Dendritic cell treated with granulocyte-macrophage colony-stimulating factor and Interleukin-4, amounts not matched to agents 40 ng/mL and 50 ng/mL, for 4 days (primary cell): ENCODE measurements around the gene FSTL4.
"Not testable (repeated sequence)": the region's sequence is repeated elsewhere in the genome, so short reads cannot be mapped to it uniquely, and the experiment has no call there.

Experiments used
- H3K27ac Mint-ChIP-seq: one replicate; pipeline ENCODE4 v1.8.0; 2022; ENCODE audit warnings: mild to moderate bottlenecking, mixed read lengths
- H3K27me3 Mint-ChIP-seq: one replicate; pipeline ENCODE4 v1.8.0; 2022; ENCODE audit warnings: mild to moderate bottlenecking, mixed read lengths
- H3K36me3 Mint-ChIP-seq: one replicate; pipeline ENCODE4 v1.8.0; 2022; ENCODE audit warnings: low read depth, mixed read lengths
- H3K4me1 Mint-ChIP-seq: one replicate; pipeline ENCODE4 v1.8.0; 2022; ENCODE audit warnings: low read depth, mixed read lengths
- H3K4me3 Mint-ChIP-seq: one replicate; pipeline ENCODE4 v1.8.0; 2022; ENCODE audit warnings: mild to moderate bottlenecking, moderate library complexity, mixed read lengths
- H3K9me3 Mint-ChIP-seq: one replicate; pipeline ENCODE4 v1.8.0; 2022; ENCODE audit warnings: mixed read lengths
- intact Hi-C: fragments of 100-400 bp; cut with micrococcal nuclease; formaldehyde crosslinking; loops from one replicate; pipeline ENCODE4 v1.15.0; 2022

Gene FSTL4

GRCh38 chr5:133199417-133200178 is 412.7 kb downstream of the FSTL4 start:
- H3K27me3 Mint-ChIP-seq = no peaks in the 10 kb centered on the region
- no peaks in the 10 kb centered on the region for H3K36me3 Mint-ChIP-seq
- H3K9me3 Mint-ChIP-seq = peaks cover 11% of the 10 kb centered on the region
- H3K4me1 Mint-ChIP-seq = no peaks in the 10 kb centered on the region
- H3K27ac Mint-ChIP-seq = no peak overlapping the region
- no peak overlapping the region for H3K4me3 Mint-ChIP-seq
- intact Hi-C loops = no loop called here

- Mint-ChIP-seq H3K36me3 (no peaks in the 10 kb centered on the region), H3K4me1 (no peaks in the 10 kb centered on the region), H3K9me3 (peaks cover 11% of the 10 kb centered on the region), H3K4me3 (no peak overlapping the region), H3K27ac (no peak overlapping the region), H3K27me3 (no peaks in the 10 kb centered on the region)
- intact Hi-C loops = no loop called here
Observed at GRCh38 chr5:133198511-133198910, 413.8 kb downstream of the FSTL4 start.

DNA sequence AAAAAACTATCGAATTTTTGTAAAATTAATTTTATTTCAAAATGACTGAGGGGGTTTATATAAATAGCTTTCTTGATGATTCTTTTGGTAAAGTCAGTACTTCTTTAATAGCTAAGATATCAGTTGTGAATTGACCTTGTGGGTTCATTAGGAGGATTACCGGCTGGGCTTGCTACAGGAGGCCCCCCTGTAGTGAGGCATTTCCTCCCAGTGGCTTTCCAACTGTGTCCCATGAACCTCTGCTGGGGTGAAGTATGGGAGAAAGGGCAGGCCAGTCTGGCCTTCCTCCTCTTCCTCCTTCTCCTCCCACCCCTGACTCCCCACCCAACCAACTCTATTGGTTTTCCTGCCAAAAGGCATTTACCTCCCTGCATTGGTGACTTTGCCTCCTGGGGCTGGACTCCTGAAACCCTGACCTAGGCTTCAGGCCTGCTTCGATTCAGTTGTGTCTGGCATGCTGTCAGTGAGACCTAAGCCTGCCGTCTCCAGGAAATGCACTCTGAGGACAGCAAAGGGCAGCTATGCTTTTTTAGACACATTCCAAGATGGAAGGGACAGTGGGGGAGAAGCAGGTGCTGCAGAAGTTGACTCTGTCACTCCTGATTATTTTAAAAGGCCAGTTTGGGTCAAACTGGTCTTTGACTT is 415.8 kb downstream of the FSTL4 start:
- intact Hi-C loops = no loop called here
- H3K9me3 Mint-ChIP-seq = peaks cover 1% of the 10 kb centered on the region
- H3K4me1 Mint-ChIP-seq = peaks cover 4% of the 10 kb centered on the region
- no peak overlapping the region for H3K4me3 Mint-ChIP-seq
- H3K36me3 Mint-ChIP-seq = no peaks in the 10 kb centered on the region
- H3K27me3 Mint-ChIP-seq = no peaks in the 10 kb centered on the region
- H3K27ac Mint-ChIP-seq = no peak overlapping the region

DNA sequence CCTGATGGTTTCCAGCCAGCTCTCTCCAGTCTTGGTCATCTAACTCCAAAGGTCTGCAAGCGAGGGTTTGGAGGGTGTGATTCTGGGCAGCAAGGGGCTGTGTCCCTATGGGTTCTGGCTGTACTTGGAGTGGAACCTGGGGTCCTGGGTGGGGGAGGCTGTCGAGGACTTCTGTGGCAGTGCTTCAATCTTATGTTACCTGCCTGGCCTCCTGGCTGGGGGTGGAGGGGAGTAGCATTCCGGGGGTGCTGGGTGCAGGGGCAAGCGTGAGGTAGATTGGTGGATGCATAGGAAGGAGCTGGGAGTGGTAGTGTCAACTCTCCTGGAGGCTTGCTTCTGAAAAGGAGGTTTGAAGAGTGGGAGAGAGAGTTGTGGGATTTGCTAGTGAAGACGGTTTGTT is 417.1 kb downstream of the FSTL4 start:
- Mint-ChIP-seq H3K4me1 (peaks cover 4% of the 10 kb centered on the region), H3K9me3 (no peaks in the 10 kb centered on the region), H3K4me3 (no peak overlapping the region), H3K36me3 (no peaks in the 10 kb centered on the region), H3K27ac (no peak overlapping the region), H3K27me3 (no peaks in the 10 kb centered on the region)
- intact Hi-C loops = no loop called here

DNA sequence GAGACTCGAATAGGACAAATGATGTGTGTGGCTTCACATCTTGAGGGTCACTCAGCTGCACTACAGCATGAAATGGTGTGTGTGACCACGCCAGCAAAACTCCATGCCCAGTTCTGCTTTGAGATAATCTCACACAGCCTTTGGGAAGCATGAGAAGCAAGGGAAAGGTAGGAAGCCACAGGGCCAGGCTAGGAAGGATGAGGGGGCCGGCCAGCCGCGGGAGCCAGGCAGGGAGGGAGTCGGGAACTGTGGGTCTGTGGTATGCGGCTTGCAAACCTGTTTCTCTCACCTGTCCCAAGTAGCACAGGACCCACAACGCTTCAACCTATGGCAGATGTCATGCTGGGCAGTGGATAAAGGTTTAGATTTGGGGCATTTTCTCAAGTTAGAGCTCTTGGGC is 418.5 kb downstream of the FSTL4 start:
- H3K27ac Mint-ChIP-seq = no peak overlapping the region
- intact Hi-C loops = no loop called here
- no peak overlapping the region for H3K4me3 Mint-ChIP-seq
- no peaks in the 10 kb centered on the region for H3K27me3 Mint-ChIP-seq
- H3K36me3 Mint-ChIP-seq = no peaks in the 10 kb centered on the region
- peaks cover 4% of the 10 kb centered on the region for H3K4me1 Mint-ChIP-seq
- H3K9me3 Mint-ChIP-seq = no peaks in the 10 kb centered on the region

GRCh38 chr5:133192716-133193115 is 419.6 kb downstream of the FSTL4 start:
- H3K27me3 Mint-ChIP-seq = no peaks in the 10 kb centered on the region
- H3K4me1 Mint-ChIP-seq = peaks cover 4% of the 10 kb centered on the region
- H3K4me3 Mint-ChIP-seq = no peak overlapping the region
- intact Hi-C loops = no loop called here
- no peaks in the 10 kb centered on the region for H3K9me3 Mint-ChIP-seq
- no peak overlapping the region for H3K27ac Mint-ChIP-seq
- H3K36me3 Mint-ChIP-seq = no peaks in the 10 kb centered on the region

DNA sequence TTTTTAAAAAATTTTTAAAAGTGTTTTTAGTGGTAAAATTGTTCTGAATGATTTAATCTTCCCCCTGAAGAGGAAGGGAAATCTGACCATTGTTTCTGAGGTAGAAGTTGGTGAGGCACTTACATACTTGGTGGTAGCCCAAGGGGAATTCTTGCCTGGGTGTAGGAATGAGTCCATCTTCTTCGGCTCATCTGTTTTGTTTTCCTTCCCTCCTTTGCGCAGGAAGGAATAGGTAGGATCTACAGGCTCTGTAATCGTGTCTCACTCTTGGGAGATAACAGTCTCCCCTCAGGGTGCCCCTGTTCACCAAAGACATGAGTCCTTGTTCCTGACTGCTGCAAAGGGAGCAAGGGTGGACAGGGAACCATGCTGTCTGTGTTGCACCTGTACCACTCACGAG is 422.5 kb downstream of the FSTL4 start:
- Mint-ChIP-seq H3K4me1 (peaks cover 4% of the 10 kb centered on the region), H3K4me3 (no peak overlapping the region), H3K27ac (no peak overlapping the region), H3K36me3 (no peaks in the 10 kb centered on the region), H3K27me3 (no peaks in the 10 kb centered on the region), H3K9me3 (no peaks in the 10 kb centered on the region)
- intact Hi-C loops = no loop called here

- Mint-ChIP-seq H3K9me3 (no peaks in the 10 kb centered on the region), H3K4me1 (no peaks in the 10 kb centered on the region), H3K27ac (no peak overlapping the region), H3K27me3 (no peaks in the 10 kb centered on the region), H3K36me3 (no peaks in the 10 kb centered on the region), H3K4me3 (no peak overlapping the region)
- intact Hi-C loops = no loop called here
Observed at GRCh38 chr5:133179405-133179804, 432.9 kb downstream of the FSTL4 start.

- H3K4me1 Mint-ChIP-seq, H3K27me3 Mint-ChIP-seq, intact Hi-C loops, H3K27ac Mint-ChIP-seq, H3K4me3 Mint-ChIP-seq, H3K36me3 Mint-ChIP-seq: not testable (repeated sequence)
- peaks cover 33% of the 10 kb centered on the region for H3K9me3 Mint-ChIP-seq
Observed at GRCh38 chr5:133170756-133171387, 441.5 kb downstream of the FSTL4 start.

DNA sequence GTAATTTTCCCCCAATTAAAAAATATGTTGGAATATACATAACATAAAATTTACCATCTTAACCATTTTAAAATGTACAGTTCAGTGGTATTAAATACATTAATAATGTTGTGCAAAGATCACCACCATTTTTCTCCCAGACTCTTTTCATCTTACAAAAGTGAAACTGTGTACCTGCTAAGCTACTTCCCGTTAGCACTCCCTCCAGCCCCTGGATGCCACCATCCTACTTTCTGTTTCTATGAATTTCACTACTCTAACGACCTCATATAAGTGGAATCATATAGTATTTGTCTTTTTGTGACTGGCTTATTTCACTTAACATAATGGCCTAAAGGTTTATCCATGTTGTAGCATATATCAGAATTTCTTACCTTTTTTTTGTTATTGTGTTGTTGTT is 447.6 kb downstream of the FSTL4 start:
- intact Hi-C loops = no loop called here
- Mint-ChIP-seq H3K36me3 (no peaks in the 10 kb centered on the region), H3K4me3 (no peak overlapping the region), H3K27me3 (peaks cover 2% of the 10 kb centered on the region), H3K4me1 (no peaks in the 10 kb centered on the region), H3K27ac (no peak overlapping the region), H3K9me3 (peaks cover 28% of the 10 kb centered on the region)

- no peaks in the 10 kb centered on the region for H3K36me3 Mint-ChIP-seq
- H3K4me3 Mint-ChIP-seq = no peak overlapping the region
- intact Hi-C loops = no loop called here
- H3K27me3 Mint-ChIP-seq = peaks cover 2% of the 10 kb centered on the region
- no peaks in the 10 kb centered on the region for H3K4me1 Mint-ChIP-seq
- no peak overlapping the region for H3K27ac Mint-ChIP-seq
- peaks cover 19% of the 10 kb centered on the region for H3K9me3 Mint-ChIP-seq
Observed at GRCh38 chr5:133163839-133164238, 448.5 kb downstream of the FSTL4 start.

DNA sequence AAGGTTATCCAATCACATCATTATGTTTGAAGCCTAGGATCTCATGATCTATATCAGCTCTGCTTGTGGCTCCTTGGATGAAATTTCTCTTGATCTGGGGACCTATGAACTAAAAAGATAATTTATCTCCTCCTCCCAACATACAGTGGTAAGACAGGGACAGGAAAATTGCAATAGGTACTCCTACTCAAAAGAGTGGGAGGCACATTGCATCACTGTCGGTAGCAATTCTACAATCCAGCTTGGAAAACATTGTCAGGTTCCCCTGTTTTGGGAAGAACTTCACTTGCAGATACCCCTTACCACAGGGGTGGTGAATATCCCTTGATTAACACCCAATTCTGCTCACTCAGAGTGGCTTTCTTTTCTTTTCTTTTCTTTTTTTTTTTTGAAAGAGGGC is 452.8 kb downstream of the FSTL4 start:
- Mint-ChIP-seq H3K27me3 (no peaks in the 10 kb centered on the region), H3K9me3 (no peaks in the 10 kb centered on the region), H3K4me1 (no peaks in the 10 kb centered on the region), H3K4me3 (no peak overlapping the region), H3K36me3 (no peaks in the 10 kb centered on the region), H3K27ac (no peak overlapping the region)
- intact Hi-C loops = no loop called here

GRCh38 chr5:133155326-133155969 is 456.9 kb downstream of the FSTL4 start:
- Mint-ChIP-seq H3K27me3 (no peaks in the 10 kb centered on the region), H3K36me3 (no peaks in the 10 kb centered on the region), H3K4me1 (no peaks in the 10 kb centered on the region), H3K9me3 (no peaks in the 10 kb centered on the region), H3K27ac (no peak overlapping the region), H3K4me3 (no peak overlapping the region)
- intact Hi-C loops = no loop called here
